Transverse colon (tissue), 3 donors: ENCODE data around the gene ICOSLG.
"Not testable (repeated sequence)": the region's sequence is repeated elsewhere in the genome, so short reads cannot be mapped to it uniquely, and the experiment has no call there.

Experiments
- CTCF ChIP-seq, 5 experiments: fragments of 200-600 bp in 3 of 5; fragments of 450-650 bp in 2 of 5; sonication (generic) in 3 of 5; IDR thresholded peaks; 1 replicate in 2 of 5; 2 replicates in 3 of 5; pipeline ENCODE4 v1.5.1; 2016 to 2017; ENCODE audit warnings: antibody characterized with exemption in 5 of 5, inconsistent platforms in 3 of 5, mild to moderate bottlenecking in 2 of 5, moderate library complexity in 1 of 5
- POLR2A ChIP-seq: fragments of 450-650 bp; IDR thresholded peaks from one replicate; pipeline ENCODE4 v1.6.1; 2016; ENCODE audit warnings: antibody characterized with exemption, mild to moderate bottlenecking, moderate library complexity

GRCh38 chr21:44202590-44203299, 38.0 kb downstream of the ICOSLG start:
- TF ChIP-seq CTCF (IDR thresholded peaks at IDR 0.05); POLR2A: not testable (repeated sequence)
